Right lobe of liver (tissue), 6 donors: ENCODE measurements around the gene RPL28. TPM values are rescaled to one million over a fixed set of nuclear protein-coding genes. Genes with fewer than 3 reads are reported as not detected.

Experiments used
- ATAC-seq, 4 donors: fragments of 200-7000 bp; cut with Tn5 transposase; one replicate each; pipeline ENCODE4 v1.9.1; 2020; ENCODE audit warnings: mild to moderate bottlenecking in 4 of 4, moderate library complexity in 4 of 4
- DNase-seq, 3 donors: peaks; one replicate each; pipeline ENCODE4 v3.0.0-alpha.2; 2020
- H3K27ac ChIP-seq, 3 donors: fragments of 200-600 bp; one replicate each; pipeline ENCODE4 v1.8.0; 2022
- H3K27me3 ChIP-seq, 2 donors: fragments of 200-600 bp; one replicate each; pipeline ENCODE4 v1.8.0; 2022
- H3K36me3 ChIP-seq, 4 donors: fragments of 200-600 bp; sonication (generic) in 1 of 4; one replicate each; pipeline versions ENCODE4 v1.5.1 to v1.8.0; 2017 to 2022; ENCODE audit warnings: control low read depth in 1 of 4
- H3K4me1 ChIP-seq, 4 donors: fragments of 200-600 bp; sonication (generic) in 1 of 4; one replicate each; pipeline versions ENCODE4 v1.5.1 to v1.8.0; 2017 to 2022; ENCODE audit warnings: control low read depth in 1 of 4
- H3K4me3 ChIP-seq, 3 donors: fragments of 200-600 bp; one replicate each; pipeline ENCODE4 v1.8.0; 2022
- H3K9me3 ChIP-seq, 4 donors: fragments of 200-600 bp; sonication (generic) in 1 of 4; one replicate each; pipeline versions ENCODE4 v1.5.1 to v1.8.0; 2017 to 2022; ENCODE audit warnings: control low read depth in 1 of 4
- CTCF ChIP-seq, 4 donors: fragments of 200-600 bp in 3 of 4; fragments of 450-650 bp in 1 of 4; IDR thresholded peaks; one replicate each; pipeline versions ENCODE4 v1.5.1 to v1.8.0; 2016 to 2022; ENCODE audit warnings: antibody characterized with exemption in 4 of 4, mild to moderate bottlenecking in 2 of 4
- POLR2A ChIP-seq: fragments of 450-650 bp; IDR thresholded peaks from one replicate; pipeline ENCODE4 v1.6.1; 2017; ENCODE audit warnings: antibody characterized with exemption, mild to moderate bottlenecking
- WGBS: methylation state at CpG from one replicate; pipeline ENCODE4 v1.1.6; 2018; ENCODE audit warnings: low coverage, low lambda C conversion rate; ENCODE audit not compliant: insufficient coverage; ENCODE audit errors: missing lambda C conversion rate; 5-methylcytosine and 5-hydroxymethylcytosine counted together
- intact Hi-C, 2 donors: fragments of 100-400 bp; cut with DNase I; formaldehyde crosslinking; loops; one replicate each; pipeline versions ENCODE4 v1.11.2 to v1.14.1; 2022
- total RNA-seq, 6 experiments: library from RNA; depleted of rRNA in 2 of 6; stranded (reverse); fragments of >200 nt in 2 of 6; fragmentation: NEBNext Ultra II Directional in 3 of 6; extraction: Animal tissue kit (Norgen Biotek cat#: 25700) in 3 of 6; gene quantifications; one replicate each; pipeline versions ENCODE4 v1.1.0 to v1.2.4, GENCODE V29; 2016 to 2023
- donor health status: DM: no; HTN: yes; CAD: no.
- donor health status: DM: no; HTN: no; CAD: no.
- donor health status: DM: no; HTN: no; CAD: no.
- donor health status: DM: no; HTN: yes; CAD: no.
- donor health status: DM: no; HTN: yes; CAD: no.

RPL28 gene
- total RNA-seq, 6 experiments from 2014 or later = 305 to 530 (median 455) TPM

DNA sequence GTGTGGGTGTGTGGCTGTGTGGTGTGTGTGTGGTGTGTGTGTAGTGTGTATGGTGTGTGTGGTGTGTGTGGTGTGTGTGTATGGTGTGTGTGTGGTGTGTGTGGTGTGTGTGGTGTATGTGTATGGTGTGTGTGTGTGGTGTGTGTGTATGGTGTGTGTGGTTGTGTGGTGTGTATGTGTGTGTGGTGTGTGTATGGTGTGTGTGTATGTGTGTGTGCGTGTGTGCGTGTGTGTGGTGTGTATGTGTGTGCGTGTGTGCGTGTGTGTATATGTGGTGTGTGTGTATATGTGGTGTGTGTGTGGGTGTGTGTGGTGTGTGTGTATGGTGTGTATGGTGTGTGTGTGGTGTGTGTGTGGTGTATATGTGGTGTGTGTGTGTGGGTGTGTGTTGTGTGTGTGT lies 49.3 kb downstream of the RPL28 start:
- Histone ChIP-seq H3K27me3 (peaks cover 0 to 10% of the 10 kb centered on the region in 2 donors), H3K27ac (no peak overlapping the region), H3K4me3 (no peak overlapping the region), H3K4me1 (no peaks in the 10 kb centered on the region), H3K9me3 (no peaks in the 10 kb centered on the region), H3K36me3 (no peaks in the 10 kb centered on the region)
- intact Hi-C loops = no loop called here
- no peak for ATAC-seq
- WGBS = 73% methylated on average over 3 of the region's 4 CpGs
- no peak for DNase-seq
- TF ChIP-seq POLR2A = no peak
- TF ChIP-seq CTCF (IDR thresholded peaks at IDR 0.05) = no peak

- TF ChIP-seq POLR2A (no peak), CTCF (IDR thresholded peaks at IDR 0.05) (no peak)
- no peak for ATAC-seq
- Histone ChIP-seq H3K27me3 (peaks cover 0 to 17% of the 10 kb centered on the region in 2 donors), H3K27ac (no peak overlapping the region), H3K4me1 (no peaks in the 10 kb centered on the region), H3K36me3 (no peaks in the 10 kb centered on the region), H3K9me3 (no peaks in the 10 kb centered on the region), H3K4me3 (no peak overlapping the region)
- intact Hi-C loops = no loop called here
- 21% methylated on average over 5 of the region's 8 CpGs for WGBS
- no peak for DNase-seq
Observed at GRCh38 chr19:55436847-55437246, 51.1 kb downstream of the RPL28 start.

GRCh38 chr19:55437410-55437809 lies 51.7 kb downstream of the RPL28 start:
- Histone ChIP-seq H3K4me3 (no peak overlapping the region), H3K27me3 (peaks cover 0 to 11% of the 10 kb centered on the region in 2 donors), H3K9me3 (no peaks in the 10 kb centered on the region), H3K36me3 (no peaks in the 10 kb centered on the region), H3K4me1 (no peaks in the 10 kb centered on the region), H3K27ac (no peak overlapping the region)
- intact Hi-C loops = no loop called here
- ATAC-seq = peak; percentile 63 to 87 (median 77)
- 7% methylated on average over 3 of the region's 17 CpGs for WGBS
- TF ChIP-seq CTCF (IDR thresholded peaks at IDR 0.05) = no peak
- TF ChIP-seq POLR2A = no peak
- DNase-seq = no peak

GRCh38 chr19:55439052-55439451 lies 53.3 kb downstream of the RPL28 start:
- H3K36me3 ChIP-seq = no peaks in the 10 kb centered on the region
- H3K4me1 ChIP-seq = no peaks in the 10 kb centered on the region
- no peak overlapping the region for H3K27ac ChIP-seq
- DNase-seq (no peak), ATAC-seq (no peak)
- WGBS = 91% methylated on average over 3 of the region's 5 CpGs
- intact Hi-C loops = no loop called here
- no peaks in the 10 kb centered on the region for H3K9me3 ChIP-seq
- no peak for TF ChIP-seq POLR2A
- TF ChIP-seq CTCF (IDR thresholded peaks at IDR 0.05) = no peak
- H3K27me3 ChIP-seq = peaks cover 0 to 10% of the 10 kb centered on the region in 2 donors
- no peak overlapping the region for H3K4me3 ChIP-seq
